ENCODE data around the gene CXCR6. TPM values are rescaled to one million over a fixed set of nuclear protein-coding genes. Genes with fewer than 3 reads are reported as not detected.
"Not testable (repeated sequence)": the region's sequence is repeated elsewhere in the genome, so short reads cannot be mapped to it uniquely, and the experiment has no call there.

Gene CXCR6
- total RNA-seq, 1 donor from 2014 or later: 3.1 TPM

DNA sequence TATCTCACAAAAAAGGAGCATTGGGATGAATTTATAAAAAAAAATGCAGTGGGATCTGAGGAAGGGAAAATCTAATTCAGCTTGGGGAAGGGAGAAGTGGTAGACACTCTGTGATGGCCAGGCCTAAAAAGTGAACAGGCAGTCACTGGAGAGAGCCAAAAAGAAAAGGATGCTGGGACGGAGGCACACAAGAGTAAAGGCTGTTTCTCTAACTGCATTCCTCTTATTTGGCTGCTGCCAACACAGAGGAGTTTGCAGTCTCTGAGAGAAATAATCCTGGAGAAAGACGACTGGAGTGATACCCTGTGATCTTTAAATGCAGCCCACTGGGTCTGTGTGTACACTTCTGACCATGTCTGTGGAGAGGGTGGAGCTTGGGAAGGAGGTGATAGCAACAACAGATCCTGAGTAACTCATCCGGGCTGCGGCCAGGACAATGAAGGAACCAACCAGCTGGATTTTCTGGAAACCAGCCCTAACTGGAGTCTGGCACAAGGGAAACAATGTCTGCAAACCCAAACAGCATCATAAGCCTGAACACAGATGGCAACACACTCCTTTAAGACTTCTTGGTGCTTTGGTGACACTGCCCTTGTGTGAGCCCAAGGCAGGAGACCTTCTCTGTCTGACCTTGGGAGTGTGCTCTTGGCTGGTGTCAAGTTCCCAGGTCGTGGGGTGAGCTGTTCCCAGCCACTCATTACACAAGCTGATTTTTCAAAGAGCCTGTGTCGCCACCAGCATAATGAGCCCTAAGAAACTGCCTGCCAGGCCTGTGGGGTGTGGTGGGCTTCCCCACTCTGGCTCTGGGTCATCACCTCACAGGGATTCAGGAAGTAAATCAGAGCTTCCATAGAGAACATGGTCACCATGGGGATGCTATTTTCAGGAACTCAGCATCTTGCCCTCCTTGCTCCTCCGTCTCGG is 44.4 kb downstream of the CXCR6 start:
- no peak for DNase-seq (ENCODE audit: low spot score)

DNA sequence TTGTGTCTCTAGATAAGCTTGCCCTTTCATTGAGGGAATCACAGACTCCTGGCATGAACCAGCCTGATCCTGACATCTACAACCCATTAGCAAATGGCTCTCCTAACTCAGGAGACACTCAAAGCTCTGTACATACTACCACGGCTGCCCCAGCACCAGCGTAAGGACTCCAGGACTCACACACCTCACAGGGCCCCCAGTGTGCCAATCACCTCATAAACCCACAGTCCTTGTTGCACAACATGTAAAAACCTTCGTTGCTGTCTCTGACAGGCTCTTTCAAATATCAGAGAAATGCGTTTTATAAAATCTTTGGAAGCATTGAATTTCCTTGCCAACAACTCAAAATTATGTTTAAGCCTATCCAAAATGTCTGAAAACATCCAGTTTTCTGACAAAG is 45.1 kb downstream of the CXCR6 start:
- no peak for DNase-seq (ENCODE audit: low spot score)

DNA sequence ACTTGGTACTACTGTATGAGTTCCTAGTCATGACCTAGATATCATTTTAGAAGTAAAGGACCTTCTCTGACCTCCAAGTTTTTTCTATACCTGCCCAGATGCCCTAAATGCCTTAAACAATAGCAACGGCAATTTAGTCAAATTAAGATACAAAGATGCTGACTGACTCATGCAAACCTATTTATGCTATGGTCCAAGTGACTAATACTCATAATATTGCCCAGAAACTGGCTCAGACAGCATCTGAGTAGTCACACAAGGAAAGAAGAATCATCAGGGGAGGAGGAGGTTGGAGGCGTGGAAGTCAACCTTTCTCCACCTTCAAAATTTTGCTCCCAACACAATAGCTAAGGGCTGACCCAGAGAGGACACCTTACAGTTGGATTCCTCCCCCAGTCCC is 45.5 kb downstream of the CXCR6 start:
- no peak for DNase-seq (ENCODE audit: low spot score)

DNA sequence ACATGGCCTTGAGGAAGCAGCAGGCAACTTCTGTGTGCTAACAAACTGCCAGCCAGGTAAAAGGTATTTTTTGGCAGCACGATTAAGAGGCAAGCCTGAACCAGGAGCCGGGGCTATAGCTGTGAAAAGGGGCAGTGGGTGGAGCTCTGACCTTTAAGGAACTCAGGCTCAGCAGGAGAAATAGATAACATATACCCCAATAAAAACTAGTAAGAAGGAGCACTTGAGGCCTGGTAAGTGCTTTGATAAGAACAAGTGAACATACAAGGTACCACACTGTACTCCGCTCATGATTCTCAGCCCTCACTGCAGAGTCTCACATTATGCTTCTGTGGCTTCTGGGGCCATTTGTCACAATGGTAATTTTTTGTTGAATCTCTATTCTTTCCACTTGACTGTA is 46.9 kb downstream of the CXCR6 start:
- no peak for DNase-seq (ENCODE audit: low spot score)

DNA sequence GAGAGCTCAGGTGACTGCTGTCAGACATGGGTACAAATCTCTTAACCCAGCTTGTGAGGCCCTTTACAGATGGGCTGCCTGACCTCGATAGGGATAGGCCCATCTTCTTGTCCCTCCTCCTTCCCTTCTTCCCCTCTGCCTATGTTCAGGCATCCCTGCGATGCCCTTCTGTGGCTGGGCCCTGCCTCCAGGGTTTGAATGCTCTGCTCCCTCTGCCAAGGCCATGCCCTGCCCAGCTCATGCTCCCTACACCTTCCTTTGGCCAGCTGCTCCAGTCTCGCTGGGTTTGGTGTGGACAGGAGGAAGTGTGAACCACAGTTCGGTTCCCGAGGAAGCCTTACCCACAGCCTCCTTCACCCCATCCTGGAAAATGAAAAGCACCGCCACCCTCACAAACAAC is 48.1 kb downstream of the CXCR6 start:
- DNase-seq (ENCODE audit: low spot score): no peak

DNA sequence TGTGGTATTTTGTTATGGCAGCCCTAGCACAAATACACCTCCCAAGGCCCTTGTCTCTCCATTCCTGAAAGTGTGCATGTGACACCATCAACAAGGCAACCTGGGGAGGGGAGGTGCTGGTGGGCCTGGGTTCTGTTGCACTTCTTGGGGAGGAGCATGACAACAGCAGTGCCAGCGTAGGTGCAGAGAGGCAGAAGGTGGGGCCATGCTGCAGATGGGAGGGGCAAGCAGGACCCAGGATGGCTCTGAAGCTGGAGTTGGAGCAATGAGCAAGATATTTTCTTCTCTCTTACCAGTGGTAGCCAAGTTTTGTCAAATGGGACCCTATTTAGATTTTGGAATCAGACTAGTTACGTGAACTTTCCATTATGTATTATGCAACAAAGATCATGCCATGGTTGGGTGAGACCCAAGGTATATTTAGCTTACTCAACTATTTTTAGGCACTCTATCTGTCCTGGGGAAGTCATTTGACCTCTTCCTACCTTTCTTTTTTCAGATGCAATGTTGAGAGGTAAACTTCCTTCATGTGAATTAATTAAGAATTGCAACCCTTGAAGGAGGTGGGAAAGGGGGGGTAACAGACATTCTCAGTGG is 49.0 kb downstream of the CXCR6 start:
- DNase-seq (ENCODE audit: low spot score): no peak

DNA sequence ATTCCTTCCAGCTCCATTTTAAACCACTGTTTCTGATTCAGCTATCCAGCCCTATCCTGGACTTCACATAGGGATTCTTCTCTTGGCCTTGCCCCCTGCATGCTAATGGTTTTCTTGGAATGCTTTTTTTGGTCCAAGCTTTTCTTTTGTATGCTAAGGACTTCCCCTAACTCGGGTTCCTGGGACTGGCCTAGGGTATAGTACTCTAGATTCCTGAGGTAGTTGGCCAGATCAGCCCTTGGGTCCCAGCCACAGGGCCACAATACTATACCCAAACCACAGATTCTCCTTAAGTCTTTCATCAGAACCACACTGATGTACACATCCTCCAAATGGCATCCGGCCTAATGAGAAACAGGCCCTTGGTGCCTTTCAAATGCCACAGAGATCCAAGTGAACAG is 49.6 kb downstream of the CXCR6 start:
- no peak for DNase-seq (ENCODE audit: low spot score)

DNA sequence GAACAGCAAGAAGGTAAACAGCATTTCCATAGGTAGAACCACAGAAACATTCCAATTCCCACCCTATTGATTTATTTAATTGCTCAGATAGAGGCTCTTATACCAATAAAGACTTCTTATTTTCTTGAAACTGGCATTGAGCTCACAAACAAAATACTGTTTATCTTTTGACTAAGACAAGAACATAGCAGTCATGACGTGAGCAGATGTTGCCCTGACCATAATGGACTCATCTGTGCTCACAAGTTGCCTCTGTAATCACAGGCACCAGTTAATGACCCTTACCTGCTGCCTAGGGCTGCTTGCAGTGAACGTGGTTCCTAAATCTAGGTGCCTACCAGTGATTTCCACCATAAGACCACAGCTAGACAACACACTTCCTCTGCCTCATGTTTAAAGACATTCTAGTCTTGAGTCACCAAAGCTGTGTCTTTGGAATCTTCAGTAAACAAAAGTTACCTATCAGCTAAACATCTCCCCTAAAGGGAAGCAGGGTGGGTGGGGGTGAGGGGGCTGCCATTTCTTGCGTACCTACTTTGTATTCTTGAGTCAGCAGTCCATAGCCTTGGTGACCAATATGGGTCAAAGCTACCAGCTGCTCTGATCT is 50.3 kb downstream of the CXCR6 start:
- no peak for DNase-seq (ENCODE audit: low spot score)

DNA sequence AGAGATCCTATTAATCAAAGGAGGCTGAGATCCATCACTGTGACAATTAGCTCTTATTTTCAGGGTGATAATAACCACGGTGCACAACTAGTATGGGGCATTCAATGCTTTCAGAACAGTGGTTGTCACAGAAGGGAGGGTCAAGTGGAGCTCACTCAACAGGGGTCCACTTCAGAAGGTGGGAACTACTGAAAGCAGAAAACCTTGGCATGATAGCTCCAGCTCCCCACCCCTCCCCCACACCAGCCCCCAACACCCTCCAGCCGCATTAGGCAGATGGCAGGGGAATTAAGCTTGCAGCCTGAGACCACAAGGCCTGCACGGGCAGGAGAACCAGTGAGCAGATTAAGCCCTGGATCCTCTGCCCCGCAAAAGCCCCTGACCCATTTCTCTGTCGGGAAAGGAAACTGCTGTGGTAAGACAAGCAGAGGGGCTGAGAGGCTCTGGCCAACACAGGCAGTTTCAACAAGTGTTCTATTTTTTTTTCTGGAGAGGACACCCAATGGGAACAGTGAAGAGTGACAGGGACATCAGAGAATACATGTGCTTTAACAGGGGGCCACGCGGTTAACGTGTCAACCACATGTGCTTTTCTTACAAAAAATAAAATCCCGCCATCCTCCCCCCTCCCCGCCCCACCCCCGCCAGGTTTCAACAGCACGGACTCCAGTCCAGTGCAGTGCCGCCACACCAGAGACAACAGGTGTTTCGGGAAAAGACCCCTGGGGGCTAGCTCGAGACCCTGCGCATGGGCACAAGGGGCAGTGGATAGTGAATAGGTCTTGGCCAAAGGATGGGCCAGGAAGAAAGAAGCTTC is 51.4 kb downstream of the CXCR6 start:
- DNase-seq (ENCODE audit: low spot score): no peak

DNA sequence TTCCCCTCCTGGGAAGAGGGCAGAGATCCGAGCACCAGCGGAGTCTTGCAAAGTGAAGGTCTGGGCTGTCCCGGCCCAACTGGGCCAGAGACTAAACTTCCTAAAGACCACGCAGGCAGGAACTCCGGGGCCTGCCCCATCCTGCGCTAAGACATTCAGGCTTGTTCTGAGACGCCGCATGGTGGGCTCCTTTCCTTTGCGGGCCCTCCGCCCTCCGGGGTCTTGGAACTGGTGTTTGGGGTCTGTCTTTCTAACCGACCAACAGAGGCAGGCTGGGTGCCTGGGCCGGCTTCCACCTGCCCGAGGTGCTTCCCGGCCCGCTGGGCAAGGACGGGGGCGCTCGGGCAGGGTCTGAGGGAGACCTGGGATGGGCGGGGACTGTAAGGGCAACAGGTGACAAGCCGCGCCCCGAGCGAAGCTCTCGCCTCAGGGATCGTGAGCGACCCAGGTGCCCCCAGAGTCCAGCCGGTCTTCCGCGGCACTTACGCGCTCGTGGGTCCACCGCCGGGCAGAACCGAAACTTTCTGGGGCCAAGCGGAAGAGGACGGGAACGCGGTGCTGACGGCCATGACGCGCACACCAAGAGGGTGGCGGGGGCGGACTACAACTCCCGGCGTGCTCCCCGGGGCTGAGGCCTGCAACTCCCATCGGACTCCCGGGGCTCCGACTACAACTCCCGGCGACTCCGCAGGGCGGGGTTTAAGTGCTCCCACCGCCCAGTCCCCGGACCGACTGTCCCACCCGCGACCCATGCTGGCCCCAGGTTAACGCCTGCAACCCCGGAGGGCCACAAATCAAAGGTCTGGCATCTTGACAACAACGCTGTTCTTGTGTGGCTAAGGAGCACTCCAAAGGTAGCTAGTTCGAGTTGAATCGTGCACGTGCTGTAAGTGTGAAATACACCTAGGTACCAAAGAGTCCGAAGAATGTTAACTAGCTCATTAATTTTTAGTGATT is 52.2 kb downstream of the CXCR6 start, which contains the start of gene FYCO1:
TSS of gene FYCO1 (minus strand) at position 589 of the 957 bp plus-strand sequence. CDS start 10,914 bp downstream, outside the sequence.
- peak; percentile 94 for DNase-seq (ENCODE audit: low spot score)

DNA sequence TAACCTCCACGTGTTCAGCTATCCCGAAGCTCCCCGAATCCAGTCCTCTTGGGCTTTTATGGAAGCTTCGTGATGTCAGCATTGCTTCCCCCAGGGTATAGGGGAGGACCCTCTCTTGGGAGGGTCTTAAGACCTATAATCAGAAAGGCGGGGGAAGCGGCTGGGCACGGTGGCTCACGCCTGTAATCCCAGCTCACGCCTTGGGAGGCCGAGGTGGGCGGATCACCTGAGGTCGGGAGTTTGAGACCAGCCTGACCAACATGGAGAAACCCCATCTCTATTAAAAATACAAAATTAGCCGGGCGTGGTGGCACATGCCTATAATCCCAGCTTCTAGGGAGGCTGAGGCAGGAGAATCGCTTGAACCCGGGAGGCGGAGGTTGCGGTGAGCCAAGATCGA is 54.2 kb downstream of the CXCR6 start:
- not testable (repeated sequence) for DNase-seq (ENCODE audit: low spot score)

DNA sequence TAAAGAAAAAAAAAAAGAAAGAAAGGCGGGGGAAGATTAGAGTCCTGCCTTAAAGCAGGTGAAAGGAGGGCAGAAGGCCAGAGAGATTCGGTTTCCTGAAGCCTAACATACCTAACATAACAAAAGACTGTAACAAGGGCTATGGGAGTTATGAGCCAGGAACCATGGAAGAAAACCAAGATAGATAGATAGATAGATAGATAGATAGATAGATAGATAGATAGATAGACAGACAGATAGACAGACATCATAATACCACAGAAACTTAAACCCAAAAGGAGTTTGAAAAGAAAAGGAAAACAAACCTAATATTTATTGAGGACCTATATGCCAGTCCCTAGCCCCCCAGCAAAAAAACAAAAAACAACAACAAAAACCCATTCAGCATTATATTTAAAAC is 54.7 kb downstream of the CXCR6 start:
- DNase-seq (ENCODE audit: low spot score): no peak

Other genes starting within 250 kb of the CXCR6 start
- gene SLC6A20, start 146.9 kb upstream of the CXCR6 start, total RNA-seq: not detected
- 24.5 TPM for gene LZTFL1, start 101.3 kb upstream of the CXCR6 start, total RNA-seq
- not detected for gene CCR9, start 56.9 kb upstream of the CXCR6 start, total RNA-seq
- gene FYCO1, start 52.4 kb downstream of the CXCR6 start, total RNA-seq: 62.0 TPM
- gene XCR1, start 84.0 kb downstream of the CXCR6 start, total RNA-seq: 0.70 TPM